Chondrocyte (in vitro differentiated cells): ENCODE data around the gene MGRN1. TPM values are rescaled to one million over a fixed set of nuclear protein-coding genes. Genes with fewer than 3 reads are reported as not detected.

Experiments used
- DNase-seq: peaks from one replicate; pipeline ENCODE4 v3.0.0; 2021; ENCODE audit warnings: mixed read lengths, low spot score
- H3K27ac Mint-ChIP-seq: one replicate; pipeline ENCODE4 v1.8.0; 2021; ENCODE audit warnings: mild to moderate bottlenecking, moderate library complexity, mixed read lengths; ENCODE audit not compliant: unreplicated experiment
- H3K27me3 Mint-ChIP-seq: 2 replicates; pipeline ENCODE4 v1.8.0; 2021; ENCODE audit warnings: low read depth, mixed read lengths
- H3K36me3 Mint-ChIP-seq: 2 replicates; pipeline ENCODE4 v1.8.0; 2021; ENCODE audit warnings: low read depth, mixed read lengths
- H3K4me1 Mint-ChIP-seq: 2 replicates; pipeline ENCODE4 v1.8.0; 2021; ENCODE audit warnings: low read depth, mild to moderate bottlenecking, mixed read lengths
- H3K4me3 Mint-ChIP-seq: one replicate; pipeline ENCODE4 v1.8.0; 2021; ENCODE audit warnings: mild to moderate bottlenecking, moderate library complexity, mixed read lengths; ENCODE audit not compliant: unreplicated experiment
- H3K9me3 Mint-ChIP-seq: 2 replicates; pipeline ENCODE4 v1.8.0; 2021; ENCODE audit warnings: low read depth, mixed read lengths
- total RNA-seq: library from RNA; stranded (reverse); gene quantifications from 3 replicates; pipeline ENCODE4 v1.2.1, GENCODE V29; 2021
- TF ChIP-seq, protein P1 (sequence below): fragments of 200-600 bp; sonication (generic); IDR thresholded peaks from 2 replicates; pipeline ENCODE4 v1.5.0; 2021; ENCODE audit warnings: antibody characterized with exemption, mild to moderate bottlenecking, moderate library complexity

MGRN1 gene
- total RNA-seq, 1 donor from 2014 or later: 83.4 TPM

DNA sequence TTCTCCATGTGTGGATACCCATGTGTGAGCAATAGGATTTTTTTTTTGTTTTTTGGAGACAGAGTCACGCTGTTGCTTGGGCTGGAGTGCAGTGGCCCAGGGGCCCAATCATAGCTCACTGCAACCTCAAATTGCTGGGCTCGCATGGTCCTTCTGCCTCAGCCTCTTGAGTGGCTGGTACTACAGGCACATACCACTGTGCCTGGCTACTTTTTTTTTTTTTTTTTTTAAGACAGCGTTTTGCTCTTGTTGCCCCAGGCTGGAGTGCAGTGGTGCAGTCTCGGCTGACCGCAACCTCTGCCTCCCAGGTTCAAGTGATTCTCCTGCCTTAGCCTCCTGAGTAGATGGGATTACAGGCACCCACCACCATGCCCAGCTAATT, 16.7 kb downstream of the MGRN1 start:
- Mint-ChIP-seq H3K36me3 (peaks cover 3% of the 10 kb centered on the region), H3K4me1 (peaks cover 8% of the 10 kb centered on the region), H3K4me3 (no peak overlapping the region), H3K9me3 (no peaks in the 10 kb centered on the region), H3K27ac (peak overlapping the region; percentile 1), H3K27me3 (no peaks in the 10 kb centered on the region)
- TF ChIP-seq, protein P1, sequence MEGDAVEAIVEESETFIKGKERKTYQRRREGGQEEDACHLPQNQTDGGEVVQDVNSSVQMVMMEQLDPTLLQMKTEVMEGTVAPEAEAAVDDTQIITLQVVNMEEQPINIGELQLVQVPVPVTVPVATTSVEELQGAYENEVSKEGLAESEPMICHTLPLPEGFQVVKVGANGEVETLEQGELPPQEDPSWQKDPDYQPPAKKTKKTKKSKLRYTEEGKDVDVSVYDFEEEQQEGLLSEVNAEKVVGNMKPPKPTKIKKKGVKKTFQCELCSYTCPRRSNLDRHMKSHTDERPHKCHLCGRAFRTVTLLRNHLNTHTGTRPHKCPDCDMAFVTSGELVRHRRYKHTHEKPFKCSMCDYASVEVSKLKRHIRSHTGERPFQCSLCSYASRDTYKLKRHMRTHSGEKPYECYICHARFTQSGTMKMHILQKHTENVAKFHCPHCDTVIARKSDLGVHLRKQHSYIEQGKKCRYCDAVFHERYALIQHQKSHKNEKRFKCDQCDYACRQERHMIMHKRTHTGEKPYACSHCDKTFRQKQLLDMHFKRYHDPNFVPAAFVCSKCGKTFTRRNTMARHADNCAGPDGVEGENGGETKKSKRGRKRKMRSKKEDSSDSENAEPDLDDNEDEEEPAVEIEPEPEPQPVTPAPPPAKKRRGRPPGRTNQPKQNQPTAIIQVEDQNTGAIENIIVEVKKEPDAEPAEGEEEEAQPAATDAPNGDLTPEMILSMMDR: no peak
- no peak for DNase-seq

DNA sequence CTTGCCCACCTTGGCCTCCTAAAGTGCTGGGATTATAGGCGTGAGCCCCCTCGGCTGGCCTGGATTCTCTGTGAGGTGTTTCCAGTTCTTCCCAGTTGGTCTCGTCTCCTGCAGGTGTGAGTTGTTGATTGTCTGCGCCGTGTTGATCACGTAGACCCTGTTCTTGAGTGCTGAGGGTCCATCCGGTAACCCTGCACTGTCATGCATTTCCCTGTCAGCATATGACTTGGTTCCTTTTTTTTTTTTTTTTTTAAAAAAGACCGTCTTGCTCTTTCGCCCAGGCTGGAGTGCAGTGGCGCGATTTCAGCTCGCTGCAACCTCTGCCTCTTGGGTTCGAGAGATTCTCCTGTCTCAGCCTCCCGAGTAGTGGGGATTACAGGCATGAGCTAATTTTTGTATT, 17.3 kb downstream of the MGRN1 start:
- Mint-ChIP-seq H3K27me3 (no peaks in the 10 kb centered on the region), H3K4me3 (no peak overlapping the region), H3K4me1 (peaks cover 8% of the 10 kb centered on the region), H3K36me3 (peaks cover 2% of the 10 kb centered on the region), H3K27ac (no peak overlapping the region), H3K9me3 (no peaks in the 10 kb centered on the region)
- TF ChIP-seq, protein P1: no peak
- no peak for DNase-seq

DNA sequence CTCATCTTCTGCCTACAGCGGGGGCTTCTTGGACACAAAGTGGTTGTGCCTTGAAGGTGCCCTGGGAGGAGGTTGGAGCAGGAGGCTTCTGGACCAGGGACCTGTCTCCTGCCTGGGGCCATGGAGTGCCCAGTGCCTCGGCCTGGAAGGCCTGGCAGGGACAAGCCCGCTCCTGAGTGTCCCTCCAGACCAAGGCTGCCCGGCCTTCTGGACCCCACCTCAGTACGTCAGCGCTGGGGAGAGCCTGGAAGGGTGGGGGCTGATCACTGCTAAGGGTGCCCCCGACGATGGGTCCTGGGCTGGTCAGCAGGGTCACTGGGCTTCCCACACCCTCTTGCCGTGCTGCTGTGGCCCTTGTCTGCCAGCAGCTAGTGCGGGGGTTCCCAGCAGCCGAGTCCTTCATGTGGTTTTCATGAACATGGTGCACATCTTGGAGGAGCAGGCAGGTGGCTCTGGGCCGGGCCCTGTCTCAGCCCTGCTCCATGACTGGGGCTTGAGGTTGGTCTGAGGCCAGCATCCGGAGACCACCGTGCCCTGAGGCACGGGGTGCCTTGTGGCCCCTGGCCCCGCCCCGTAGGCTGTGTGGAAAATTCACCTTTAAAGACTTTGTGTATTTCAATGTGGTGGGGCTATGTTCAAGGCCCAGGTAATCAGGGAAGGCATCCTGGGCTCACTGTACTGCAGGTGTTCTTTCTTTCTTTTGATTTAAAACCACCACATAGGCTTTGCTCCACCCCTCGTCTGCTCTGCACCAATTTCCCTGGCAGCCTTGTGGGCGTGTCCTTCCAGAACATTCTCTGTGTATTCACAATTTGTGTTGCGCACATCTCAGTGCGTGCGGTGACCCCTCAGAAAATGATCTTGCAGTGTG, 22.4 kb downstream of the MGRN1 start:
- no peaks in the 10 kb centered on the region for H3K27me3 Mint-ChIP-seq
- no peaks in the 10 kb centered on the region for H3K4me1 Mint-ChIP-seq
- no peak overlapping the region for H3K4me3 Mint-ChIP-seq
- peaks cover 5% of the 10 kb centered on the region for H3K36me3 Mint-ChIP-seq
- no peak overlapping the region for H3K27ac Mint-ChIP-seq
- no peaks in the 10 kb centered on the region for H3K9me3 Mint-ChIP-seq
- TF ChIP-seq, protein P1: no peak
- DNase-seq: no peak

DNA sequence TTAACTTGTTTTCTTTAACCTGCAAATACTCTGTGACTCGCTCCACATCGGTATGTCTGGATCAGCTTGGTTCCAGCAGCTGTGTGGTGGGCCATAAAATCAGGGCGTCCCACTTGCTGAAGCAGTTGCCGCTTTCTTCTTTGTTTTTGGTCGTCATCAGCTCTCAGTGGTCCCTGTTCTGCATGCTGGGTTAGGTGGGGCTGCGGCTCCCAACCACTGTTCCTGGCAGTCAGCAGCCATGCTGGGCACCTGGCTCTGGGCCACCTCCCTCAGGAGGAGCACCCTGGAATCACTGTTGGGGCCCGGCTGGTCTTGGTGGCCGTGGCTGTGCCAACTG, 23.0 kb downstream of the MGRN1 start:
- Mint-ChIP-seq H3K4me3 (no peak overlapping the region), H3K27me3 (no peaks in the 10 kb centered on the region), H3K36me3 (peaks cover 5% of the 10 kb centered on the region), H3K4me1 (no peaks in the 10 kb centered on the region), H3K27ac (peak overlapping the region; percentile 19), H3K9me3 (no peaks in the 10 kb centered on the region)
- DNase-seq: no peak
- TF ChIP-seq, protein P1: no peak

DNA sequence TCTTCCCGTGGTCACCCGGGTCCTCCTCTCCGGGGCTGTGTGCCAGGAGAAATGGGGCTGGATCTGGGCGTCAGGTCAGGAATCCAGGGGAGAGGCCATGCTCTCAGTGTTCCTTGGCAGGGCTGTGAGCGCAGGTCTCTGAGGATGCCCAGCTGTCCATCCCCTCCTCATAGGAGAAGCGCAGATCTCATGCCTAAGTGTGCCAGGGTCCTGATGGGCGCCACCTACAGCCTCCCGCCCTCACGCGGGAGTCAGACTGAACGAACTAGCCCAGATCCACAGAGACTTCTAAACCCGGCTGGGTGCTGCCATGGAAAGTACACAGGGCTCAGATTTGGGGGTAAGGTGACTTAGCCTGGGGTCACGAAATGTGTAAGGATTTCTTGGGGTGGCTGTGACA, 24.3 kb downstream of the MGRN1 start:
- Mint-ChIP-seq H3K9me3 (no peaks in the 10 kb centered on the region), H3K27ac (no peak overlapping the region), H3K36me3 (peaks cover 9% of the 10 kb centered on the region), H3K4me3 (no peak overlapping the region), H3K4me1 (no peaks in the 10 kb centered on the region), H3K27me3 (no peaks in the 10 kb centered on the region)
- DNase-seq: no peak
- TF ChIP-seq, protein P1: no peak
